Ovary (tissue), 3 donors: Measurements from ENCODE around the gene ARHGEF7.

Experiments
- EP300 ChIP-seq: sonication (generic); formaldehyde crosslinking; IDR thresholded peaks from one replicate; pipeline ENCODE4 v1.6.1; 2017; ENCODE audit warnings: antibody characterized with exemption
- POLR2A ChIP-seq: fragments of 450-650 bp; IDR thresholded peaks from one replicate; pipeline ENCODE4 v1.6.1; 2017; ENCODE audit warnings: antibody characterized with exemption, mild to moderate bottlenecking, moderate library complexity
- TF ChIP-seq, protein P1 (sequence below), 3 donors: fragments of 450-650 bp in 2 of 3; fragments of 200-600 bp in 1 of 3; IDR thresholded peaks; one replicate each; pipeline versions ENCODE4 v1.5.1 to v1.8.0; 2016 to 2022; ENCODE audit warnings: antibody characterized with exemption in 3 of 3, mild to moderate bottlenecking in 1 of 3
- donor health status: DM: no; HTN: no; CAD: no.

DNA sequence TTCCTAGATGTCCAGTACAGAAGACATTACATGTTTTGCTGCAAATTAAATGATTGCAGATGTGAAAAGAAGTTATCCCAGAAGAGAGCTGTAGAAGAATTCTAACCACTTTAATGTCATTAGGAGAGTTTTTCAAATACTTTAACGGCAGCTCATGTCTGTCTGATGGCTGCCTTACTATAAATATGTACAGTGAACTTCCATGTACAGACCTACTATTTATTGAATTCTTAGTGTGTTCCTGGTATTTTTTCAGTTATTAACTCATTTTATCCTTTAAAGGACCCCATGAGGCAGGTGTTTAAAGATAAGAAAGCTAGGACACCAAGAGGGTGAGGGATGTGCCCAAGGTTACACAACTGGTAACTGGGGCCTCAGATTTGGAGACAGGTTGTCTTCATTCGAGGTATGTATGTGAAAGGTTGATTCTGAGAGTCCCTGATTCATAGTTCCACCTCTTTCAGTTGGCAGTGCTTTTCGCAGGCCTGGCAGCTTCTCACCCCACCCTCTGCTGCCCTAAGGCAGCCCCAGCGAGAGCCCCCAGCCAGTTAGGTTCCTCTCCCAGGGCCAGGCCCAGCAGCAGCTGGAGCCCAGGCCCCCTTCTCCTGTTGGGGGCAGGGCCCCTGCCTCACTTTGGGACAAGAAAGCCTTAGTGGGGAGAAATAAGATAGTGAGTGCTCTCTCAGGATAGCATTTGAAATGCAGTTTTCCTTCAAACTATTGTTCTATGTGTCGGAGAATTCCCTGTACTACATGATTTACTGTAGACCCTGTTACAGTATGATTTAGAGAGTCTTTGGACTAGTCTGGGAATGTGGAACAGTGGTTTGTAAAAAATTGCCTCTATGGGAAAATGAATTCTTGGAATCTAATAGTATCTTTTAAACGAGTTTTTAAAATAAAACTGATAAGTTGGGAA lies 137.6 kb downstream of the ARHGEF7 start:
- TF ChIP-seq, protein P1, sequence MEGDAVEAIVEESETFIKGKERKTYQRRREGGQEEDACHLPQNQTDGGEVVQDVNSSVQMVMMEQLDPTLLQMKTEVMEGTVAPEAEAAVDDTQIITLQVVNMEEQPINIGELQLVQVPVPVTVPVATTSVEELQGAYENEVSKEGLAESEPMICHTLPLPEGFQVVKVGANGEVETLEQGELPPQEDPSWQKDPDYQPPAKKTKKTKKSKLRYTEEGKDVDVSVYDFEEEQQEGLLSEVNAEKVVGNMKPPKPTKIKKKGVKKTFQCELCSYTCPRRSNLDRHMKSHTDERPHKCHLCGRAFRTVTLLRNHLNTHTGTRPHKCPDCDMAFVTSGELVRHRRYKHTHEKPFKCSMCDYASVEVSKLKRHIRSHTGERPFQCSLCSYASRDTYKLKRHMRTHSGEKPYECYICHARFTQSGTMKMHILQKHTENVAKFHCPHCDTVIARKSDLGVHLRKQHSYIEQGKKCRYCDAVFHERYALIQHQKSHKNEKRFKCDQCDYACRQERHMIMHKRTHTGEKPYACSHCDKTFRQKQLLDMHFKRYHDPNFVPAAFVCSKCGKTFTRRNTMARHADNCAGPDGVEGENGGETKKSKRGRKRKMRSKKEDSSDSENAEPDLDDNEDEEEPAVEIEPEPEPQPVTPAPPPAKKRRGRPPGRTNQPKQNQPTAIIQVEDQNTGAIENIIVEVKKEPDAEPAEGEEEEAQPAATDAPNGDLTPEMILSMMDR (IDR thresholded peaks at IDR 0.05) = no peak
- TF ChIP-seq EP300 (no peak), POLR2A (no peak)
